ENCODE results near the gene NMNAT2.

NMNAT2 gene

DNA sequence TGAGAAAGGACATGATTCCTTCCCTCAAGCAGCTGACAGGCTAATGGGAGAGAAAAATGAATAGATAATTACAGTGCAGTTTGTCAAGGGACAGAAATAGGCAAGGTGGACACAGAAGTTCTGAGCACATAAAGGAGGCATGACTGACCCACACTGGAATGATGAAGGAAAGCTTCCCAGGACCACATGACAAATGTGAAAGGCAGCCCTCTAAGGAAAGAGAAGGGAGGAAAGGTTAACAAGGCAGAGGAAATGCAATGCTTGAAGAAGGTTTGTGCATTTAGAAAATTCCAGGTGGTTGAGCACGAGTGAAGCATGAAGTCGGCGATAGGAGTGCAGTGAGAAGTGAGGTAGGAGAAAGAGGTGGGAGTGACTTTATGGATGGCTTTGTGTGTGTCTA is 194.7 kb downstream of the NMNAT2 start:
- no peak for FAIRE-seq

GRCh38 chr1:183222909-183223308 is 195.3 kb downstream of the NMNAT2 start:
- DNase-seq (ENCODE audit: insufficient read length, low spot score) (no peak), FAIRE-seq (no peak)

More for the DNA sequence above, 194.7 kb downstream of the NMNAT2 start:
- no peak for DNase-seq (ENCODE audit: insufficient read length, low spot score)

GRCh38 chr1:183219616-183220009 is 198.6 kb downstream of the NMNAT2 start:
- FAIRE-seq (no peak), DNase-seq (ENCODE audit: insufficient read length, low spot score) (no peak)

DNA sequence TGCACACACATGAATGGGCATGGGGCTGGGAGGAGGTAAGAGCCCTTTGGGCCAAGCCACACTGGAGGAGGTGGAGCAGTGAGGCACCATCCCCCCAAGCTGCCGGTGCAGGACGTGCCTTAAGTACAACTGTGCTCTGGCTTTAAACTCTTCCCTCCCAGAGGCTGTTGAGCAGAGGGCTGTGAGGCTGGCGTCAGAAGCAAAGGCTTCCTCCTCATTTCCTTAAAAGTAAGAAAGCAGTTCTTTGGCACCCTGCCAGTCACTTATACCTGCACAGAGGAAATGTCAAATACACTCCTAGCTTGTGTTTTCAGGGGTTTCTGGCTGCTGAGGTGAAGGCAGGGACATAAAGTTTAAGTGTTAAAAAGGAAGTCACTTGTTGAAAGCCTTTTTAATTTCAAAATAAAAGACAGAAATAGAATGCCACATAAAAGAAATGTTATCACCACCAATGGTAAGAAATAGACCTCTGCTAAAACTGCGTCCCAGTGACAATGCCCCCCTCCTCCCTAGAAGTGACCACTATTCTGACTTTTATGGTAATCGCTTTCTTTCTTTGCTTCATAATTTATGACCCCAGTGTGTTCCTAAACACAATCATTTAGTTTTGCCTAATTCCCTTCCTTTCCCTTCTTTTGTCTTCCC is 199.1 kb downstream of the NMNAT2 start:
- DNase-seq (ENCODE audit: insufficient read length, low spot score) (no peak), FAIRE-seq (no peak)

GRCh38 chr1:183218027-183218618 is 200.1 kb downstream of the NMNAT2 start:
- no peak for FAIRE-seq
- DNase-seq (ENCODE audit: insufficient read length, low spot score), result no peak

GRCh38 chr1:183215936-183216335 is 202.2 kb downstream of the NMNAT2 start:
- FAIRE-seq, result no peak

GRCh38 chr1:183215076-183215720 is 203.0 kb downstream of the NMNAT2 start:
- DNase-seq (ENCODE audit: insufficient read length, low spot score) (no peak), FAIRE-seq (no peak)

More at GRCh38 chr1:183215936-183216335, 202.2 kb downstream of the NMNAT2 start:
- DNase-seq (ENCODE audit: insufficient read length, low spot score), result no peak

DNA sequence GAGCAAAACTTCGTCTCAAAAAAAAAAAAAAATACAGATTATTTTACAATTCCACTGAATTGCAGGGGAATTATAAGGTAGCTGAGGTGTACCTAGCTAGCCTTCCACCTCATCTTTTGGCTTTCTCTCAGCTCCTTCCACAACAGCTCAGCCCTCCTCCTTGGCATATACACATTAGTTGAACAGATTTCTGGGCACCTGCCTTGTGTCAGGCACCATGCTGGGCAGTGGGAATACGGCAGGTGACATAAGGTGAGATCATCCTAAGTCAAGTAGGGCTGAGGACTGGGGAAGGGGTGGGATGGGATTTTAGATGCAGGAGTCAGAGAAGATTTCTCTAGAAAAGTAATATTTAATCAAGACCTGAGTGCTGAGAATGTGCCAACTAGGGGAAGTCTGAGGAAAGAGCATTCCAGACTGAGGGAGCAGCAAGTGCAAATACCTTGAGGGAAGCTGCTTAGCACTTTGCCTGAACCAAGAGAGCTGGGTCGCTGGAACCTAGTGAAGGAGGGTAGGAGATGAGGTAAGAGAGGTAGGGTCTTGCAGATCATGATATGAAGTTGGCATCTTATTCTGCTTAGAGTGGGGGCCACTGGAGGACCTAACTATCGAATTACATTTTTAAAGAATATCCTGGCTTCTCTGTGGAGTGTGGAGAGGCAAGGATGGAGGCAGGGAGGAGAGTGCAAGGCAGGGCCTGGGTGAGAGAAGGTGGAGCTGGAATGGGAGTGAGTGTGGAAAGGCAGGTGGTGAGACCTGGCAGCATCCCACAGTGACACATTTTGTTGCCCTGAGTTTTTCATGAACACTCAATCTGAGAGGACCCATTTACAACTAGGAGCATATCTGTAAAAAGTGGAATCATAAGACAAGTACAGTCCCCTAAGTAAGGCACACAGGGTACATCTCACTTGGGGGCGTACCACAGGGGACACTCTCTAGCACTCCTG is 203.9 kb downstream of the NMNAT2 start:
- DNase-seq (ENCODE audit: insufficient read length, low spot score), result no peak
- FAIRE-seq, result no peak

GRCh38 chr1:183212870-183213269 is 205.3 kb downstream of the NMNAT2 start:
- FAIRE-seq (no peak), DNase-seq (ENCODE audit: insufficient read length, low spot score) (no peak)

- no peak for DNase-seq (ENCODE audit: insufficient read length, low spot score)
- FAIRE-seq, result no peak
Observed at GRCh38 chr1:183210681-183211080, 207.5 kb downstream of the NMNAT2 start.

DNA sequence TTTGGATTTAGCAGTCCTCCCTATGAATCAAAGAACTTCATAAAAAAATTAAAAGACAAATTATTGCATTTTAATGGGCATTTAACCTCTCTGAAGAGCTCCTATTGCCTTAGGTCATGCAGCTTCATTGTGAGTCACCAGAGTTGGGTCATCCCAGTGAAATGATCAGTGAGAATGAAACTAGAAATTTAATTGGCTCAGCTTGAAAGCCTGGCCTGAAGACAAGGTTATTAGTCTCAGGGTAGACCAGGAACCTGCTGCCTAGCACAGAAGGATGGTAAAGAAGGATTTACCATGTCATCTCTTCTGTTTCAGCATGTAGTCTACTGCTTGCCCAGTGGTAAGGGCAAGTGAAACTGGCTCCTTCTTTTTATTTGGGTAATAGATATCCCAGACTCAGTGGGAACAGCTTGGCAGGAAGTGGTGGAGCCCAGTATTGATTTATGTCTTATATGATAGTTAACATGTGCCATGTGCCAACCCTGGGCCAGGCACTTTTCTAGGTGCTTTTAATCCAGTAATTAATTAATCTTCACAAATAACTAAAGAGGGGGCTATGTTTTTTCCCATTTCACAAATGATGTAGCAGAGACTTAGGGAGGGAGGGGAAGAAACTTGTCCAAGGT is 208.5 kb downstream of the NMNAT2 start:
- no peak for FAIRE-seq
- DNase-seq (ENCODE audit: insufficient read length, low spot score), result peak; percentile 88

DNA sequence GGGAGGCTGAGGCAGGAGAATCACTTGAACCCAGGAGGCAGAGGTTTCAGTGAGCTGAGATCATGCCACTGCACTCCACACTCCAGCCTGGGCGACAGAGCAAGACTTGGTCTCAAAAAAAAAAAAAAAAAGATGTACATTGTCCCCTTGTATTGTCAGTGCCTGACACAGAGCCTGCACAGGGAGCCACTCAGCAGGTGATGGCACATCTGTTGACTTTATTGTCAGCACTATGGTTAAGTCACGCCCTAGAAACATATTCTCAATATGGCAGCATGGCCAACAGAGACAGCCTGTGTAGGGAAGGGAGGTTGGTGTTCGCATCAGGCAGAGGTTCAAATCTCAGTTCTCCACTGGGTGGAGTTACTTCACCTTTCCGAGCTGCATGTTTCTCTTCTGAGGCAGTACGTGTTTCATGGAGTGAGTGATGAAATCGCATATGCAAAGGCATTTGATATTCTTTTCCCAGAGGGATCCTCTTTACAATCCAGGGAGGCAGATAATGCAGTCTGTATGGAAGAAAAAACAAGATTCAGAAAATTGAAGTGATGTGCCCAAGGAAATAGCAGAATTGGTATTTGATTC is 211.6 kb downstream of the NMNAT2 start:
- FAIRE-seq, result no peak
- no peak for DNase-seq (ENCODE audit: insufficient read length, low spot score)

- FAIRE-seq, result no peak
- no peak for DNase-seq (ENCODE audit: insufficient read length, low spot score)
Observed at GRCh38 chr1:183205196-183205781, 212.9 kb downstream of the NMNAT2 start.

DNA sequence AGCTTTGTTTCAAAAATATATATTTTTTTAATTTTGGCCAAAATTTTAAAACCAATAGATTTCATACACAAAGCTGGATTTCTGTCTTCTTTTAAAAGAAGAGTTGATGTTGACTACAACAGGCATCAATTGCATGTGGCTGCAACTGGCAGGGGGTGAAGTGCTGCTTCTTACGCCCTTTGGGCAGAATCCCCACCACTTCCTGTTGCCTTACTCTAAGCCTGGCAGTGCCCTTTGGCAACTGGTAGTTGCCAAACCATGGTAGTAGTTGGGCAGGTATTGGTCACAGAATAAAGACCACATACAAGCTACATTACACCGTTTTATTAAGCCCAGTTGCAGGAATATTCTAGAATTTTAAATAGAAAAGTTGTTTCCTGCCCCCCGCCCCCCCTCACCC is 215.1 kb downstream of the NMNAT2 start:
- FAIRE-seq (no peak), DNase-seq (ENCODE audit: insufficient read length, low spot score) (no peak)

- FAIRE-seq, result no peak
- no peak for DNase-seq (ENCODE audit: insufficient read length, low spot score)
Observed at GRCh38 chr1:183200451-183200850, 217.7 kb downstream of the NMNAT2 start.

DNA sequence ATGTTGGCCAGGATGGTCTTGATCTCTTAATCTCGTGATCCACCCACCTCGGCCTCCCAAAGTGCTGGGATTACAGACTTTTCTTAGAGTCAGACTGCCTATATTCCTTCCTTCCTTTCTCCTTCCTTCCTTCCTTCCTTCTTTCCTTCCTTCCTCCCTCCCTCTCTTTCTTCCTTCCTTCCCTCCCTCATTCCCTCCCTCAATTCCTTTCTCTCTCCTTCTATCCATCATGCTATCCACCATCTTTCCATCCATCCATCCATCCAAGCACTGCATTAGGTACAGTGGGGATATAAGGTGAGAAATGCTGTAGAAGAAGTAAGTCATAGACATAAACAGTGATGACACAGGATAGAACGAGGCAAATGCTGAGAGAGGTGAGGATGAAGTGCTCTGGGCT is 218.9 kb downstream of the NMNAT2 start:
- no peak for FAIRE-seq
- no peak for DNase-seq (ENCODE audit: insufficient read length, low spot score)

GRCh38 chr1:183198463-183198862 is 219.7 kb downstream of the NMNAT2 start:
- FAIRE-seq (peak; percentile 80), DNase-seq (ENCODE audit: insufficient read length, low spot score) (peak; percentile 25)
